Ectodermal cell (in vitro differentiated cells): ENCODE measurements around the gene OMA1.
"Not testable (repeated sequence)": the region's sequence is repeated elsewhere in the genome, so short reads cannot be mapped to it uniquely, and the experiment has no call there.

ENCODE experiments used
- H3K27ac ChIP-seq: 2 replicates; pipeline ENCODE4 v1.7.0; 2013; ENCODE audit warnings: mild to moderate bottlenecking, low read depth, low read length; ENCODE audit not compliant: insufficient read depth, poor library complexity, severe bottlenecking
- H3K27me3 ChIP-seq: 2 replicates; pipeline ENCODE4 v1.7.0; 2013; ENCODE audit warnings: mild to moderate bottlenecking, low read length; ENCODE audit not compliant: insufficient read depth, control insufficient read depth, poor library complexity, severe bottlenecking
- H3K36me3 ChIP-seq: one replicate; pipeline ENCODE4 v1.7.0; 2013; ENCODE audit warnings: low read length; ENCODE audit not compliant: control insufficient read depth, insufficient read depth
- H3K4me1 ChIP-seq: one replicate; pipeline ENCODE4 v1.7.0; 2013; ENCODE audit warnings: low read length; ENCODE audit not compliant: control insufficient read depth, insufficient read depth
- H3K4me3 ChIP-seq: 2 replicates; pipeline ENCODE4 v1.7.0; 2013; ENCODE audit warnings: low read depth, low read length, control low read depth; ENCODE audit not compliant: insufficient read depth
- H3K9me3 ChIP-seq: 2 replicates; pipeline ENCODE4 v1.7.0; 2013; ENCODE audit warnings: mild to moderate bottlenecking, low read length, moderate library complexity; ENCODE audit not compliant: control insufficient read depth
- WGBS, 2 experiments: methylation state at CpG; one replicate each; pipeline ENCODE4 v1.1.7; 2013; ENCODE audit warnings: missing lambda C conversion rate in 2 of 2; 5-methylcytosine and 5-hydroxymethylcytosine counted together

OMA1 gene

GRCh38 chr1:58584082-58584895, 37.8 kb upstream of the OMA1 start:
- Histone ChIP-seq H3K27me3 (peaks cover 4% of the 10 kb centered on the region), H3K4me3 (no peak overlapping the region)
- 75 to 76% methylated on average over 8 of the region's 8 CpGs for WGBS, 2 experiments

DNA sequence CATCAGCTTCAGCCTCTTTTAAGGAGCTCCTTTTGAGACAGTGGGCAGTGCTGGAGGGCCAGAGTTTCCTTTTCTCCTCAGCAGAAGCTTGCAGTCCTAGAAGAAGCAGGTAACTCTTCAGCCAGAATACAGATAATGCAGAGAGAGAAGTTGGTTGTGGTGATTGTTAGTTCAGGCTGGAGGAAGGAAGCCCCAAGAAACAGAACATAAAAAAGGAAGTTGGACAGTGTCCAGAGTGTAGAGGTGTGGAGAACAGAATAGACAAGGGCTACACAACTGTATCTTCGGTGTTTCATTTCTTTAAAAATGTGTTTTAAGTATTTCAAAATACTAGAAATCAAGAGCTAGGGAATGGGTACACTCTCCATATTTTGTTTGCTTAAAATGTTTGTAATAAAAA, 37.0 kb upstream of the OMA1 start:
- no peak overlapping the region for H3K4me3 ChIP-seq
- no peaks in the 10 kb centered on the region for H3K36me3 ChIP-seq
- peaks cover 9% of the 10 kb centered on the region for H3K27me3 ChIP-seq
- 89 to 100% methylated on average over 1 of the region's 1 CpG for WGBS, 2 experiments
- no peaks in the 10 kb centered on the region for H3K9me3 ChIP-seq
- no peak overlapping the region for H3K27ac ChIP-seq
- no peaks in the 10 kb centered on the region for H3K4me1 ChIP-seq

More at GRCh38 chr1:58584082-58584895, 37.8 kb upstream of the OMA1 start:
- Histone ChIP-seq H3K36me3 (no peaks in the 10 kb centered on the region), H3K4me1 (no peaks in the 10 kb centered on the region), H3K9me3 (no peaks in the 10 kb centered on the region), H3K27ac (no peak overlapping the region)

DNA sequence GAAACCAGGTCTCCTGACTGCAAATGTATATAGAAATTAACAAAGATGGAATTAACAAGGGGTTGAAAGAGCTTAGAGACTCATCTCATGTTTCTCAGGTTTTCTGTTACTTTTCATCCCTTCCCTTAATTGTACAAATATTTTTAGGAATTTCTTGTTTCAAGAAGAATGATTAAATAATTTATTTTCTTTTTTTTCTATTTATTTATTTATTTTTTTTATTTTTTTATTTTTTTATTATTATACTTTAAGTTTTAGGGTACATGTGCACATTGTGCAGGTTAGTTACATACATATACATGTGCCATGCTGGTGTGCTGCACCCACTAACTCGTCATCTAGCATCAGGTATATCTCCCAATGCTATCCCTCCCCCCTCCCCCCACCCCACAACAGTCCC, 35.6 kb upstream of the OMA1 start:
- not testable (repeated sequence) for H3K4me1 ChIP-seq, H3K27ac ChIP-seq, H3K9me3 ChIP-seq, H3K36me3 ChIP-seq, H3K4me3 ChIP-seq
- H3K27me3 ChIP-seq: peaks cover 22% of the 10 kb centered on the region
- no CpG with 5 or more reads among the region's 1 CpG for WGBS, 2 experiments

- 95 to 100% methylated on average over 1 of the region's 2 CpGs for WGBS, 2 experiments
- peaks cover 27% of the 10 kb centered on the region for H3K27me3 ChIP-seq
- H3K4me1 ChIP-seq: no peaks in the 10 kb centered on the region
- H3K36me3 ChIP-seq: no peaks in the 10 kb centered on the region
- no peak overlapping the region for H3K27ac ChIP-seq
- H3K9me3 ChIP-seq: no peaks in the 10 kb centered on the region
- H3K4me3 ChIP-seq: no peak overlapping the region
Observed at GRCh38 chr1:58581641-58582040, 35.1 kb upstream of the OMA1 start.

GRCh38 chr1:58580186-58580585, 33.7 kb upstream of the OMA1 start:
- no peak overlapping the region for H3K27ac ChIP-seq
- no peaks in the 10 kb centered on the region for H3K36me3 ChIP-seq
- H3K27me3 ChIP-seq: peaks cover 42% of the 10 kb centered on the region
- H3K9me3 ChIP-seq: no peaks in the 10 kb centered on the region
- no peak overlapping the region for H3K4me3 ChIP-seq
- H3K4me1 ChIP-seq: no peaks in the 10 kb centered on the region
- WGBS, 2 experiments: 50% methylated on average over 1 of the region's 1 CpG; no CpG with 5 or more reads in 1 of the 2 experiments

DNA sequence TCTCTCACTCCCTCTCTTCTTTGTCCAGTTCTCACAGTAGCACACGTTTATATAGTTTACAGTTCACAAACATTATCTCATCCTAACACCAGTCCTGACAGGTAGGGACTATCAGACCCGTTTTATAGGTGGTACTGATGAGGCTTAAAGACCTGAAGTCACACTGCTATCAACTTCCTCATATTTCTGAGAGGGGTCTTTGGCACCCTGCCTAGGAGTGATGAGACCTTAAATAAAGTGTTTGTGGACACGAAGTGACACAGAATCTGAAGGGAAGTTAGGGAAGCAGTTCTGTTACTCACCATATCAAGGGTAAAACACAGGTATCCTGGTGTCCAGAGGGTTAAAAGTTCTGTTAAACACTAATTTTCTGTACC, 31.1 kb upstream of the OMA1 start:
- 36 to 38% methylated on average over 3 of the region's 3 CpGs for WGBS, 2 experiments
- peaks cover 64% of the 10 kb centered on the region for H3K27me3 ChIP-seq
- H3K4me1 ChIP-seq: no peaks in the 10 kb centered on the region
- H3K36me3 ChIP-seq: no peaks in the 10 kb centered on the region
- H3K9me3 ChIP-seq: no peaks in the 10 kb centered on the region
- H3K27ac ChIP-seq: no peak overlapping the region
- H3K4me3 ChIP-seq: no peak overlapping the region

GRCh38 chr1:58576727-58577653, 30.5 kb upstream of the OMA1 start, which contains the start of gene TACSTD2:
TSS of gene TACSTD2 (minus strand) at chr1:58577252. CDS start at chr1:58577156, 96 bp downstream.
- peaks cover 65% of the 10 kb centered on the region for H3K27me3 ChIP-seq
- H3K36me3 ChIP-seq: no peaks in the 10 kb centered on the region
- H3K27ac ChIP-seq: no peak within 1 kb of the TSS
- H3K4me1 ChIP-seq: no peaks in the 10 kb centered on the region
- 8 to 9% methylated on average over 107 of the region's 107 CpGs for WGBS, 2 experiments
- H3K9me3 ChIP-seq: no peaks in the 10 kb centered on the region
- H3K4me3 ChIP-seq: peak within 1 kb of the TSS; percentile 23

GRCh38 chr1:58576325-58576726, 29.8 kb upstream of the OMA1 start:
- Histone ChIP-seq H3K4me3 (peak overlapping the region; percentile 23), H3K9me3 (no peaks in the 10 kb centered on the region), H3K27ac (no peak overlapping the region), H3K36me3 (no peaks in the 10 kb centered on the region), H3K4me1 (no peaks in the 10 kb centered on the region), H3K27me3 (peaks cover 65% of the 10 kb centered on the region)
- 27 to 31% methylated on average over 43 of the region's 43 CpGs for WGBS, 2 experiments

DNA sequence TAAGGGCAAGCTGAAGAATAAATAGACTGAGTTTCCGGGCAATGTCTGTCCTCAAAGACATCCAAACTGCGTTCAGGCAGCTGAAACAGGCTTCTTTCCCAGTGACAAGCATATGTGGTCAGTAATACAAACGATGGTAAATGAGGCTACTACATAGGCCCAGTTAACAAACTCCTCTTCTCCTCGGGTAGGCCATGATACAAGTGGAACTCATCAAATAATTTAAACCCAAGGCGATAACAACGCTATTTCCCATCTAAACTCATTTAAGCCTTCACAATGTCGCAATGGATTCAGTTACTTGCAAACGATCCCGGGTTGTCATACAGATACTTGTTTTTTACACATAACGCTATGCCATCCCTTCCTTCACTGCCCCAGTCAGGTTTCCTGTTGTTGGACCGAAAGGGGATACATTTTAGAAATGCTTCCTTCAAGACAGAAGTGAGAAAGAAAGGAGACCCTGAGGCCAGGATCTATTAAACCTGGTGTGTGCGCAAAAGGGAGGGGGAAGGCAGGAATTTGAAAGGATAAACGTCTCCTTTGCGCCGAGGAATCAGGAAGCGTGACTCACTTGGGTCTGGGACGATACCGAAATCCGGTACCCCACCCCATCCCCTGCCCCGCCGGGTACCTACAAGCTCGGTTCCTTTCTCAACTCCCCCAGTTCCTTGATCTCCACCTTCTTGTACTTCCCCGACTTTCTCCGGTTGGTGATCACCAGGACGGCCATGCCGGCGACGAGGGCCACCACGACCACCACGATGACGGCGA, 29.2 kb upstream of the OMA1 start:
- no peaks in the 10 kb centered on the region for H3K4me1 ChIP-seq
- peak overlapping the region; percentile 23 for H3K4me3 ChIP-seq
- H3K27ac ChIP-seq: no peak overlapping the region
- H3K36me3 ChIP-seq: no peaks in the 10 kb centered on the region
- 50 to 51% methylated on average over 32 of the region's 32 CpGs for WGBS, 2 experiments
- H3K27me3 ChIP-seq: peaks cover 65% of the 10 kb centered on the region
- no peaks in the 10 kb centered on the region for H3K9me3 ChIP-seq
